NCI-H345 treated with DMSO at 0.1 percent for 48 hours (cell line): Measurements from ENCODE around the gene URI1.
"Not testable (repeated sequence)": the region's sequence is repeated elsewhere in the genome, so short reads cannot be mapped to it uniquely, and the experiment has no call there.

Experiments
- DNase-seq: peaks from one replicate; lab custom pipeline; 2025; ENCODE audit not compliant: unreplicated experiment; lab: John Stamatoyannopoulos, UW

Gene URI1

DNA sequence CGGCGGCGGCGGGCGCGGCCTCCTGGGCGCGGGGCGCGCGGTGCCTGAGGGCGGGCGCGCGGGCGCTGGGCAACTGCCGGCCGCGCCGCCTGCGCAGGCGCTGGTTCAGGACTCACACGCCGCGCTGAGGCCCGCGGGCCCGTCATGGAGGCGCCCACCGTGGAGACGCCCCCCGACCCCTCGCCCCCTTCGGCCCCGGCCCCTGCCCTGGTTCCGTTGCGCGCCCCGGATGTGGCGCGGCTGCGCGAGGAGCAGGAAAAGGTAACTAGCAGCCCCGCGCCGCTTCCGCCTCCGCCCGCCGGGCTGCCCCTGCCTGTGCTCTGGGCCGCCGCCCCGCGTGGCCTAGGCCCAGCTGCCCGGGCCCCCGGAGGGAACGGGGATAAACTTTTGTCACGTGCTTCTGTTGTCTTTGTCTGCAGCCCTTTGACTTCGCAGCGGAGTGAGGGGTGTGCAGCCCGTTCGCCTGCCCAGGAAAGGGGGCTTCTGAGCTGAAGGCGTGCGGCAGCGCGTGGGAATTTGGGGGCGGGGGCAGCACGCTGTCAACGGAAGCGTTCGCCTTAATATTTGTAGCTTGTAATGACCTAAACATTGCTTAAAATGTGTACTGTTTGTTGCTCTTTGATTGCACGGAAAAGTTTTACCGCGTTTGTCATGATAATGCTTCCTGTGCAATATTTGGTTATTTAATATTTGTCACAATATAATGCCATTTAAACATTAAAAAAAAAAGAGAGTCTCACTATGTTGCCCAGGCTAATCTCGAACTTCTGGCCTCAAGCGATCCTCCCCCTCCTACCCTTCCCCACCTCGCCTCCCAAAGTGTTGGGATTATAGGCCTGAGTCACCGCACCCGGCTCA is 594 bp downstream of the URI1 start:
- DNase-seq: peak; percentile 88

- no peak for DNase-seq
These were observed 1.6 kb downstream of the URI1 start for GRCh38 chr19:29943615-29944014.

DNA sequence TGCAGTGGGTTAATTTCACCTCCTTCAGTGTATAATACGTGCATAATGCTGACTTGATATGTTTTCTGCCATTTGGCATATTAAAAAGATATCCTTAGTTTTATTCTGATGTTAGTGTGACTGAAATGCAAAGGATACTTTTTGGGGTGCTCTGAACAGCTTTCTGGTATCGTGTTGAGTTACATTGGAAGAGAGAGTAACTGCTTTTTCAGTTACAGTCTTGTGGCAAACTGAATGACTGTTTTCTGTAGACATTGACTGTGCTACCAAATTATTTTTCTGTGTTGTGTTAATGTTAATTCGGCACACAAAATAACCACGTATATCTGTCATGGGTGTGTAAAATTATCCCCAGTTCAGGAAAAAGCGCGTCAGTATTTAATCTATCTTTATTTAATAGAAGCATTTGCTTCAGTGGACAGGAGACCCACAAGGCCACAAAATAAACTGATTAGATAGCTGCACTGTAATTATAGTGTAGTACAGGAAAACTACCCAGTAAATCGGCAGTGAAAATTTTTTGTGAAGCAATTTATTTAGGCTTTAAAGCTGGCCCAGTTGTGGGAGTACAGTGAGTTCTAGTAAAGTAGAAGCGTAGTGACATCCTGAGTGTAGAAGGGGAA is 2.5 kb downstream of the URI1 start:
- DNase-seq: no peak

DNA sequence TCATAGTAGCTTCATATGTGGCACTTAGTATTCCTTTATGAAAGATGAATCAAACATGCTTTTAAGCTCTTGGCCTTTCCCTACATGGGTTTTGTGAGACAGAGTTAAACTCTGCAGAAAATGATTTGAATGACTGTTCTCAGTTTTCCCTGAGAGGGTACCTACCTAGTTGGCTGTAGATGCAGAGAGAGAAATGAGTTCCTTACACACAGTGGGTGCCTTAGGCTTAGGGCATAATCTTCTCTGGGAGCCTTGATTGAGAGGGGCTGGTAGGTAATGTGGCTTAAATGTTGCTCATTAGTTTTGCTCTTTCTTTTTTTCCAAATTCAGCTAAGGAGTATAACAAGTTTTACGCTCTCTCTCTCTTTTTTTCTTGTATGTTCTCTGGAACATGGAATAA is 3.0 kb downstream of the URI1 start:
- no peak for DNase-seq

- no peak for DNase-seq
These were observed 3.4 kb downstream of the URI1 start for GRCh38 chr19:29945433-29945832.

DNA sequence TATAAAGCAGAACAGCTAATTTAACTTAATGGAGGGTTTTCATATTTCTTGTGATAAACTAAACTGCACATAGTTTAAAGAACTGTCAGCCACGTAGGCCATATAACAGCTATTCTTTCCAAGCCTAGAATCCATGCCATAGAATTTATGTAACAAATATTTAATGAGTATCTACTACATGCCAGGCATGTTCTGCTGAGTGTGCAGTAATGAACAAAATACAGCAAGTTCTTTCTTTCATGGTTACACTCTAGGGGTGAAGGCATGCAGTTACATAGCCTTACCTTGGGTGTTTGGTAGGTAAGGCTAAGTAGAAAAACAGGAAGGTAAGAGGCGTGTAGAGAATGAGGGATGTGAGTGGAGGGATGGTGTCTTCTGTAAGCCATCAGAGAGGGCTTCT is 4.6 kb downstream of the URI1 start:
- DNase-seq: no peak

DNA sequence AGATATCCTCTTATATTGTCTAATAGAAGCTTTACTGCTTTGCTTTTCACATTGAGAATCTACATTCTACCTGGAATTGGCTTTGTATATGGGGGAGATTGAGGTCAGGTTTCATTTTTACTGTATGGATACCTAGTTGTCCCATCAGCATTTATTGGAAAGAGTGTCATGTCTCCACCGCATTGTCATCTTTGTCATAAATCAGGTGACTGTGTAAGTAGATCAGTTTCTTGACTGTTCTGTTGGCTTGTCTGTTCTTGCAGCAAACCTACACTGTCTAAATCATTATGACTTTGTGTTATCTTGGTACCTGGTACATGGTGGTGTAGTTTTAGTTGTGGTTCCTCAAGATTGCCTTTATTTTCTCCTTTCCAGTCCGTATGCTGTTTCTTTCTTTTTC is 5.8 kb downstream of the URI1 start:
- DNase-seq: no peak

GRCh38 chr19:29948759-29949470 is 6.9 kb downstream of the URI1 start:
- DNase-seq: not testable (repeated sequence)

DNA sequence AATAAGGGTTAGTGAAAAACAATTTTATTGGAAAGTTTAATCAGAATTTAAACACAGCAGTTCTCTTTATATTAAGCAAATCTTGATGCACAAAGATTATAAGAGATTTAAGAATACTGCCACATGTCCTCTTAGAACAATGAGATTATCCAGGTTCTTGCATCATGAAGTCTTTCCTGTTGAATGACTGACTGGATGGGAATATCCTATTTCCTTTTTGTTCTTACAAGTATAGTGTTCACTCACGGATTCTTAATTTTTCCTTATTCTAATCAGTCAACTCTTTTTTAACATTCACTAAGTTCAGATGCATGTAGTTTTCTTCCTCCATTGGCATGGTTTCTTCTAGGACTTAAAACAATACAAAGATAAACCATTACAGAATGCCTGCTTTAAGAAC is 10.1 kb downstream of the URI1 start:
- DNase-seq: no peak

DNA sequence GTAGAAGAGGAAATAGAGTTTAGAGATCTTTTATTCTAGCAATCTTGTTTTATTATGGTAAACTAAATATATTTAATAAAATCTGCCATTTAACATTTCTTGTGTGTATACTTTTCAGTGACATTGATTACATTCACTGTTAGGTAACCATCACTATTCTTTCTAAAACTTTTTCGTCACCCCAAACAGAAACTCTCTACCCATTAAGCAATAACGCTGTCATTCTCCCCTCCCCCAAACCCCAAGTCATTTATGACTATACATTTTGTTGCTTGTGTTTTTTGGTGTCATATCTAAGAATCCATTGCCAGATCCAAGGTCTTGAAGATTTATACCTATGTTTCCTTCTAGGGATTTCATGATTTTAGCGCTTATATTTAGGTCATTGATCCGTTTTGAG is 10.6 kb downstream of the URI1 start:
- no peak for DNase-seq

DNA sequence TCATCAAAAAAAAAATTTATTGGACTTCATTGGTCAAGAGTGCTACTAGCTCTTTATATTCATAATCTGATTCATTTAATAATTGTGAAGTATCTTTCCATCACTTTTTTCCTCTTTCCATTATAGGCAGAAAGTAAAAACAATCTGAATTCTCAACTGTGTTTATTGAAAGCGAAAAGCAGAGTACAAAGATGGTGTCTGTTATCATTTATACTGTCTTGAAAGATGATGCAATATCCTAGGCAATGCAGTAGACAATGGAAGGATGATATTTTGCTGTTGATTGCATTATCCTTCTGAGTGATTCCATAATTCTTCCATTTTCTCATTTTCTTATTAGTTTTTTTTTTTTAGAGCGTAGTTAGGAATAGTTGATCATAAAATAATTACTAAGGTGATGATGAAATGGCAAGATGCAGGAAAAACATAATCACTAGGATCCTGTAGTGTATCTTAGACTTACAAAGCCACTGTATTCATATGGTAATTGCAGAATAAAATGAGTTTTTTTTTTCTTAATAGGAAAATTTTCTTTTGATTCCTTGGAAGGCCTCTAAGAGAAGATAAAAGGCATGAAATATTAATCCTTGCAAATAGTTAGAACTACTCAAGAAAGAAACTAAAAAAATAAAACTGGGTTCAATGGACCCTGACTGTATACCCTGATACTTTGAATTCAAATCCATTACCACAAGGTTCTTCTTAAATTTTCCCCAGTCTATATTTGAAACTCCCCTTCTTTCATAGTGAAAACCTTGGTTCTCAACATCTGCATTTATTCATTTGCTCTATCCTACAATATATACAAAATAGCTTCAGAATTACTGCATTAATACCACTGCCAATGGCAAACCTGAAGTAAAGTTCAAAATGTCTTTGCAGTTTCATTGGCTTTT is 11.6 kb downstream of the URI1 start:
- no peak for DNase-seq

DNA sequence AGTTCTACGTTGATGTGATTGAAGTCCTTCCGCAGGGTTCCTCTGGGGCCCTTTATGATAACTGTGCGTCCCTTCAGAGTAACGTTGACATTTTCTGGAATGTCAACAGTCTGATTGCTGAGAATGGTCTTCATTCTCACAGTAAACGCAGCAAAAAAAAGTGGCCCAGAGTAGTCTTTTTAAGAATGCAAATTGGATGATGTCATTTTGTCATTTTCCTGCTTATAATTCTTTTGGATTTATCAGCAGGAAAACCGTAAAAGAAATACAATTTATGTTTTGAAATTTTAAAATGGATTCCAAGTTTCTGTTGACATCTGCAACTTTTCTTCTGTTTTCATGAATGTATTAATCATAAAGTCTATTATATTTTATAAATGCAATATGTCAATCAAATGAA is 14.8 kb downstream of the URI1 start:
- DNase-seq: no peak

- DNase-seq: no peak
These were observed 19.3 kb downstream of the URI1 start for GRCh38 chr19:29961311-29961710.

- no peak for DNase-seq
These were observed 20.8 kb downstream of the URI1 start for GRCh38 chr19:29962793-29963192.

GRCh38 chr19:29963576-29963975 is 21.5 kb downstream of the URI1 start:
- no peak for DNase-seq

DNA sequence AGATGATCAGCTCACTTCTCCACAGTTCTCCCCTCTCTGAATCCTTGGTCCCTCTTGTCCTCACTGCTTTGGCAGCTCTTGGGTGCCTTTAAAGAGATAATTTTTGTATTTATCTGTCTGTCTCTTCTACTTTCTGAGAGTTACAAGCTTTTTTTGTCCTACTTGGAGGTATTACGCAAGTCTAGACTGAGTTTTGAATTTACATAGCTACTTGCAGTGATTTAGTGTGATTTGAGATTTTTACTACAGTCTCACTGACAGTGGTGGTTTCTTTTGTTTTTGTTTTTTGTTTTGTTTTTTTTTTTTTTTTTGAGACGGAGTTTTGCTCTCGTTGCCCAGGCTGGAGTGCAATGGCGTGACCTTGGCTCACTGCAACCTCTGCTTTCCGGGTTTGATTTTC is 22.1 kb downstream of the URI1 start:
- no peak for DNase-seq

- no peak for DNase-seq
These were observed 23.5 kb downstream of the URI1 start for GRCh38 chr19:29965492-29965891.

DNA sequence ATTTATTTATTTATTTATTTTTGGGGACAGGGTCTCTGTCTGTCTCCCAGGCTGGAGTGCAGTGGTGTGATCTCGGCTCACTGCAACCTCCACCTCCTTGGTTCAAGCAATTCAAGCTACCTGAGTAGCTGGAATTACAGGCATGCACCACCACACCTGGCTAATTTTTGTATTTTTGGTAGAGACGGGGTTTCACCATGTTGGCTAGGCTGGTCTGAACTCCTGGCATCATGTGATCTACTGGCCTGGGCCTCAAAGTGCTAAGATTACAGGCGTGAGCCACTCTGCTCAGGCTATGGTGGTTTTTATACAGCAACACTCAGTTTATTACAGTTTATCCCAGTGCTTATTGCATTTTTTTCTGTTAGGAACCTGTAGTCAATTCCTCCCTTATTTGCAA is 24.1 kb downstream of the URI1 start:
- not testable (repeated sequence) for DNase-seq

GRCh38 chr19:29966588-29967249 is 24.7 kb downstream of the URI1 start:
- no peak for DNase-seq

DNA sequence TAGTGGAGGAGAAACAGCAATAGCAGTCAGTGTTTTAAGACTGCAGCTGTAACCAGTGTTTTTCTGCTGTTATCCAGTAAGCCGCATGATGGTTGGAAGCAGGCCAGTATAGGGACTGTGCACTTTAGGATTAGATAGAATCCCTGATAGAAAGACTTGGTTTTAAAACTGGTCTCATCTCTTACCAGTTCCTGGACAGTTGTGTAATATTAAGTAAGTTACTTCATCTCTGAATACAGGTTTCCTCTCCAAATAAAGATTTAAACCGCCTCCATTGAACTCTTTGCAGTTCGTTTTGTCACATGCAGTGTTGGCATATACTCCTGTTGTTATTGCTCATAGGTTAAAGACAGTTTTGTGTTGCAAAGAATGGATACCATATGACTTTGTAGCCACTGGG is 25.6 kb downstream of the URI1 start:
- no peak for DNase-seq

- DNase-seq: no peak
These were observed 27.9 kb downstream of the URI1 start for GRCh38 chr19:29969891-29970290.
